Breast epithelium (tissue), 4 donors: ENCODE measurements around the gene PRLH. TPM values are rescaled to one million over a fixed set of nuclear protein-coding genes. Genes with fewer than 3 reads are reported as not detected.

ENCODE experiments used
- DNase-seq, 2 donors: peaks; one replicate each; pipeline ENCODE4 v3.0.0-alpha.2; 2019; ENCODE audit warnings: low spot score in 2 of 2
- H3K27ac ChIP-seq, 2 donors: fragments of 200-600 bp; sonication (generic) in 1 of 2; one replicate each; pipeline ENCODE4 v1.5.1; 2016 to 2019; ENCODE audit warnings: mild to moderate bottlenecking in 1 of 2
- H3K27me3 ChIP-seq, 2 donors: fragments of 200-600 bp; sonication (generic) in 1 of 2; one replicate each; pipeline versions ENCODE4 v1.5.1 to v1.6.0; 2017 to 2019; ENCODE audit warnings: control low read depth in 1 of 2, mild to moderate bottlenecking in 1 of 2
- H3K36me3 ChIP-seq: fragments of 200-600 bp; one replicate; pipeline ENCODE4 v1.5.1; 2019
- H3K4me1 ChIP-seq, 2 donors: fragments of 200-600 bp; sonication (generic); one replicate each; pipeline ENCODE4 v1.5.1; 2016 to 2019; ENCODE audit warnings: control low read depth in 1 of 2
- H3K4me3 ChIP-seq, 3 donors: fragments of 200-600 bp; sonication (generic); 1 replicate in 2 of 3; 2 replicates in 1 of 3; pipeline ENCODE4 v1.5.1; 2016 to 2019; ENCODE audit warnings: mild to moderate bottlenecking in 3 of 3, moderate library complexity in 2 of 3
- H3K9me3 ChIP-seq, 2 donors: fragments of 200-600 bp; sonication (generic) in 1 of 2; one replicate each; pipeline ENCODE4 v1.5.1; 2016 to 2019; ENCODE audit warnings: control low read depth in 1 of 2
- CTCF ChIP-seq, 3 donors: fragments of 450-650 bp; IDR thresholded peaks; one replicate each; pipeline ENCODE4 v1.5.1; 2016 to 2017; ENCODE audit warnings: antibody characterized with exemption in 3 of 3, mild to moderate bottlenecking in 3 of 3, moderate library complexity in 3 of 3
- POLR2A ChIP-seq: fragments of 450-650 bp; IDR thresholded peaks from one replicate; pipeline ENCODE4 v1.6.1; 2016; ENCODE audit warnings: antibody characterized with exemption, mild to moderate bottlenecking, moderate library complexity
- POLR2AphosphoS5 ChIP-seq, 3 donors: sonication (generic); formaldehyde crosslinking; IDR thresholded peaks; one replicate each; pipeline ENCODE4 v1.6.1; 2017; ENCODE audit warnings: antibody characterized with exemption in 3 of 3
- intact Hi-C: fragments of 100-400 bp; cut with DNase I; formaldehyde crosslinking; loops from one replicate; pipeline ENCODE4 v1.15.1; 2023; ENCODE audit warnings: low total_unique reads
- total RNA-seq, 3 donors: library from RNA; depleted of rRNA; stranded (reverse); fragments of >200 nt; gene quantifications; one replicate each; pipeline ENCODE4 v1.1.0, GENCODE V29; 2016

The PRLH gene
- total RNA-seq, 3 donors from 2014 or later, result not detected

GRCh38 chr2:237567276-237568029 is 1.1 kb downstream of the PRLH start:
- Histone ChIP-seq H3K4me1 (peaks cover 0 to 5% of the 10 kb centered on the region in 2 donors), H3K27ac (no peak overlapping the region), H3K27me3 (no peaks in the 10 kb centered on the region), H3K4me3 (no peak overlapping the region), H3K9me3 (no peaks in the 10 kb centered on the region), H3K36me3 (no peaks in the 10 kb centered on the region)
- DNase-seq, result no peak
- TF ChIP-seq POLR2A, result no peak
- no peak for TF ChIP-seq POLR2AphosphoS5 (IDR thresholded peaks at IDR 0.05)
- no peak for TF ChIP-seq CTCF (IDR thresholded peaks at IDR 0.05)
- intact Hi-C loops, result no loop called here

GRCh38 chr2:237568121-237568660 is 1.8 kb downstream of the PRLH start:
- peaks cover 3 to 7% of the 10 kb centered on the region in 2 donors for H3K4me1 ChIP-seq
- H3K4me3 ChIP-seq, result no peak overlapping the region
- no peaks in the 10 kb centered on the region for H3K27me3 ChIP-seq
- no peak for DNase-seq
- no peak overlapping the region for H3K27ac ChIP-seq
- H3K9me3 ChIP-seq, result no peaks in the 10 kb centered on the region
- no peaks in the 10 kb centered on the region for H3K36me3 ChIP-seq
- no peak for TF ChIP-seq POLR2AphosphoS5 (IDR thresholded peaks at IDR 0.05)
- no peak for TF ChIP-seq CTCF (IDR thresholded peaks at IDR 0.05)
- TF ChIP-seq POLR2A, result no peak
- intact Hi-C loops, result no loop called here

GRCh38 chr2:237569041-237569440 is 2.7 kb downstream of the PRLH start:
- TF ChIP-seq CTCF (IDR thresholded peaks at IDR 0.05), result no peak
- no peak for TF ChIP-seq POLR2AphosphoS5 (IDR thresholded peaks at IDR 0.05)
- TF ChIP-seq POLR2A, result no peak
- no peak for DNase-seq
- no peaks in the 10 kb centered on the region for H3K27me3 ChIP-seq
- H3K4me1 ChIP-seq, result peaks cover 3 to 7% of the 10 kb centered on the region in 2 donors
- intact Hi-C loops, result no loop called here
- H3K36me3 ChIP-seq, result no peaks in the 10 kb centered on the region
- H3K9me3 ChIP-seq, result no peaks in the 10 kb centered on the region
- no peak overlapping the region for H3K27ac ChIP-seq
- no peak overlapping the region for H3K4me3 ChIP-seq

GRCh38 chr2:237569896-237570295 is 3.5 kb downstream of the PRLH start:
- Histone ChIP-seq H3K4me3 (no peak overlapping the region), H3K36me3 (no peaks in the 10 kb centered on the region), H3K27ac (no peak overlapping the region), H3K4me1 (peaks cover 3 to 7% of the 10 kb centered on the region in 2 donors), H3K9me3 (no peaks in the 10 kb centered on the region), H3K27me3 (no peaks in the 10 kb centered on the region)
- TF ChIP-seq CTCF (IDR thresholded peaks at IDR 0.05), result no peak
- no peak for TF ChIP-seq POLR2AphosphoS5 (IDR thresholded peaks at IDR 0.05)
- no peak for TF ChIP-seq POLR2A
- no peak for DNase-seq
- intact Hi-C loops, result no loop called here

GRCh38 chr2:237570776-237571335 is 4.5 kb downstream of the PRLH start:
- no peaks in the 10 kb centered on the region for H3K9me3 ChIP-seq
- H3K27me3 ChIP-seq, result no peaks in the 10 kb centered on the region
- H3K4me3 ChIP-seq, result no peak overlapping the region
- no peak overlapping the region for H3K27ac ChIP-seq
- H3K4me1 ChIP-seq, result peaks cover 3 to 7% of the 10 kb centered on the region in 2 donors
- no peak for DNase-seq
- H3K36me3 ChIP-seq, result no peaks in the 10 kb centered on the region
- TF ChIP-seq POLR2AphosphoS5 (IDR thresholded peaks at IDR 0.05) (no peak), CTCF (IDR thresholded peaks at IDR 0.05) (no peak), POLR2A (no peak)
- intact Hi-C loops, result no loop called here
